OCI-LY3 (cell line): Measurements from ENCODE around the gene SULT6B1.

ENCODE experiments used
- H2AFZ ChIP-seq: fragments of 200-600, 300-600 bp; shearing (Covaris generic); 2 replicates; pipeline ENCODE4 v1.6.0; 2014; ENCODE audit warnings: antibody characterized with exemption, low read depth, low read length
- H3K27ac ChIP-seq: fragments of 200-600, 300-600 bp; sonication (generic); 2 replicates; pipeline ENCODE4 v1.5.1; 2014; ENCODE audit warnings: mild to moderate bottlenecking, low read length, moderate library complexity, mixed read lengths
- H3K27me3 ChIP-seq: fragments of 200-600, 300-600 bp; sonication (generic); 2 replicates; pipeline ENCODE4 v1.6.1; 2014; ENCODE audit warnings: low read depth, low read length, mixed read lengths
- H3K36me3 ChIP-seq: fragments of 200-600, 300-600 bp; sonication (generic); replicated peaks from 2 replicates; pipeline ENCODE3; 2014; ENCODE audit warnings: low read depth, low read length, mixed read lengths
- H3K4me1 ChIP-seq: fragments of 300-600, 200-600 bp; sonication (generic); 2 replicates; pipeline ENCODE4 v1.6.1; 2014; ENCODE audit warnings: low read length, mixed read lengths
- H3K4me2 ChIP-seq: fragments of 200-600, 300-600 bp; sonication (generic); 2 replicates; pipeline ENCODE4 v1.6.1; 2014; ENCODE audit warnings: low read length, mixed read lengths
- H3K4me3 ChIP-seq: fragments of 300-600, 200-600 bp; sonication (generic); 2 replicates; pipeline ENCODE4 v1.5.1; 2014; ENCODE audit warnings: antibody characterized with exemption, mild to moderate bottlenecking, low read length, moderate library complexity
- H3K79me2 ChIP-seq: fragments of 300-600, 200-600 bp; shearing (Covaris generic); 2 replicates; pipeline ENCODE4 v1.6.1; 2014; ENCODE audit warnings: mild to moderate bottlenecking, low read length, mixed read lengths
- H3K9ac ChIP-seq: fragments of 300-600, 200-600 bp; shearing (Covaris generic); 2 replicates; pipeline ENCODE4 v1.6.0; 2014; ENCODE audit warnings: mild to moderate bottlenecking, low read length, moderate library complexity
- H3K9me3 ChIP-seq: fragments of 200-600, 300-600 bp; shearing (Covaris generic); 2 replicates; pipeline ENCODE4 v1.6.1; 2014; ENCODE audit warnings: low read length, mixed read lengths; ENCODE audit not compliant: insufficient read depth
- H4K20me1 ChIP-seq: fragments of 200-600, 300-600 bp; sonication (generic); 2 replicates; pipeline ENCODE4 v1.6.1; 2016; ENCODE audit warnings: low read length, mixed read lengths; ENCODE audit not compliant: insufficient read depth
- CTCF ChIP-seq: fragments of 200-600, 300-600 bp; sonication (generic); IDR thresholded peaks from 2 replicates; pipeline ENCODE4 v1.5.1; 2014; ENCODE audit warnings: antibody characterized with exemption, low read length, low read depth
- EZH2phosphoT487 ChIP-seq: fragments of 200-600 bp; shearing (Covaris generic); IDR thresholded peaks from 2 replicates; pipeline ENCODE4 v1.6.1; 2018; ENCODE audit warnings: antibody characterized with exemption, mixed run types, low read depth

Gene SULT6B1

GRCh38 chr2:37156857-37157714 is 31.4 kb downstream of the SULT6B1 start, which contains the start of gene EIF2AK2:
Gene EIF2AK2, minus strand, starts transcription at chr2:37156980. Its CDS starts 9,174 bp downstream, at chr2:37147806.
- H3K4me1 ChIP-seq, result peaks cover 18% of the 10 kb centered on the region
- H4K20me1 ChIP-seq, result no peaks in the 10 kb centered on the region
- H3K36me3 ChIP-seq, result peaks cover 4% of the 10 kb centered on the region
- no peak for TF ChIP-seq EZH2phosphoT487
- H3K27me3 ChIP-seq, result no peaks in the 10 kb centered on the region
- H3K27ac ChIP-seq, result 0 out of 2 replicates have a peak within 1 kb of the TSS, but pooled peaks have one; percentile 8
- H3K9ac ChIP-seq, result peak within 1 kb of the TSS; percentile 81
- H2AFZ ChIP-seq, result peak within 1 kb of the TSS; percentile 71
- no peaks in the 10 kb centered on the region for H3K9me3 ChIP-seq
- H3K4me2 ChIP-seq, result peak within 1 kb of the TSS; percentile 82
- H3K4me3 ChIP-seq, result peak within 1 kb of the TSS; percentile 96
- peaks cover 17% of the 10 kb centered on the region for H3K79me2 ChIP-seq

GRCh38 chr2:37156071-37156856 is 32.2 kb downstream of the SULT6B1 start:
- H3K27ac ChIP-seq, result 0 out of 2 replicates have a peak overlapping the region, but pooled peaks have one; percentile 8

GRCh38 chr2:37154785-37155184 is 33.7 kb downstream of the SULT6B1 start:
- H3K4me3 ChIP-seq, result no peak overlapping the region

More at GRCh38 chr2:37156071-37156856, 32.2 kb downstream of the SULT6B1 start:
- Histone ChIP-seq H3K9me3 (no peaks in the 10 kb centered on the region), H3K9ac (peak overlapping the region; percentile 81), H3K4me1 (peaks cover 18% of the 10 kb centered on the region), H3K4me3 (peak overlapping the region; percentile 96), H3K79me2 (peaks cover 20% of the 10 kb centered on the region), H3K27me3 (no peaks in the 10 kb centered on the region), H3K36me3 (peaks cover 4% of the 10 kb centered on the region), H3K4me2 (peak overlapping the region; percentile 82), H2AFZ (peak overlapping the region; percentile 71), H4K20me1 (no peaks in the 10 kb centered on the region)
- TF ChIP-seq EZH2phosphoT487, result no peak
- TF ChIP-seq CTCF, result no peak

DNA sequence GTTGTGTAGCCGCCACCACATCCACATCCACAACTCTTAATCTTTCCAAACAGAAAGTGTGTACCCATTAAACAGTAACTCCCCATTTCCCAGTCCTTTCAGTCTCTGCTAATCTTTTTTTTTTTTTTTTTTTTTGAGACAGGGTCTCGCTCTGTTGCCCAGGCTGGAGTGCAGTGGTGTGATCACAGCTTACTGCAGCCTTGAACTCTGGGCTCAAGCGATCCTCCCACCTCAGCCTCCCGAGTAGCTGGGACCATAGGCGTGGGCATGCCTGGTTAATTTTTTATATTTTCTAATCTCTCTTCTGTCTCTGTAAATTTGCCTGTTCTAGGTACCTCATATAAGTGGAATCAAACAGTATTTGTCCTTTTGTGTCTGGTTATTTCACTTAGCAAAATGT is 35.2 kb downstream of the SULT6B1 start:
- H3K4me1 ChIP-seq, result peaks cover 24% of the 10 kb centered on the region
- TF ChIP-seq EZH2phosphoT487, result no peak
- no peak for TF ChIP-seq CTCF
- H3K27ac ChIP-seq, result no peak overlapping the region
- peaks cover 23% of the 10 kb centered on the region for H3K79me2 ChIP-seq
- H3K9ac ChIP-seq, result no peak overlapping the region
- H3K4me3 ChIP-seq, result no peak overlapping the region
- H4K20me1 ChIP-seq, result no peaks in the 10 kb centered on the region
- H3K4me2 ChIP-seq, result no peak overlapping the region
- H2AFZ ChIP-seq, result no peak overlapping the region
- no peaks in the 10 kb centered on the region for H3K9me3 ChIP-seq
- H3K27me3 ChIP-seq, result no peaks in the 10 kb centered on the region
- H3K36me3 ChIP-seq, result peaks cover 4% of the 10 kb centered on the region

More at GRCh38 chr2:37154785-37155184, 33.7 kb downstream of the SULT6B1 start:
- H3K36me3 ChIP-seq, result peaks cover 4% of the 10 kb centered on the region
- H3K79me2 ChIP-seq, result peaks cover 23% of the 10 kb centered on the region
- no peak overlapping the region for H3K9ac ChIP-seq
- no peak overlapping the region for H2AFZ ChIP-seq
- H3K4me2 ChIP-seq, result no peak overlapping the region
- no peak for TF ChIP-seq EZH2phosphoT487
- peaks cover 20% of the 10 kb centered on the region for H3K4me1 ChIP-seq
- no peaks in the 10 kb centered on the region for H3K9me3 ChIP-seq
- H3K27ac ChIP-seq, result no peak overlapping the region
- H3K27me3 ChIP-seq, result no peaks in the 10 kb centered on the region
- no peaks in the 10 kb centered on the region for H4K20me1 ChIP-seq
